NT2/D1 (cell line): ENCODE results near the gene DECR2.

Experiments used
- YY1 ChIP-seq: IDR thresholded peaks from 2 replicates; pipeline ENCODE4 v1.6.1; 2011; ENCODE audit not compliant: insufficient read length, insufficient read depth
- ZNF274 ChIP-seq: IDR thresholded peaks from 2 replicates; pipeline ENCODE4 v1.6.1; 2011; ENCODE audit warnings: mild to moderate bottlenecking, low read depth, low read length

GRCh38 chr16:353404-354290 is 48.0 kb upstream of the DECR2 start:
- TF ChIP-seq YY1 (no peak), ZNF274 (no peak)
